C4-2B (cell line): ENCODE results near the gene KITLG.

Source experiments
- CTCF ChIP-seq: fragments of 450-650 bp; conservative IDR thresholded peaks from 2 replicates; pipeline ENCODE4 v1.5.1; 2017; ENCODE audit warnings: mild to moderate bottlenecking
- ZFX ChIP-seq: fragments of 450-650 bp; IDR thresholded peaks from 2 replicates; pipeline ENCODE4 v1.6.1; 2017

GRCh38 chr12:88469154-88469553, 111.1 kb downstream of the KITLG start:
- TF ChIP-seq CTCF (no peak), ZFX (no peak)
